Parathyroid adenoma (tissue), 2 donors: ENCODE data around the gene MTUS2.

ENCODE experiments used
- H2AFZ ChIP-seq: fragments of 300-600 bp; sonication (generic); one replicate; pipeline ENCODE4 v1.7.0; 2017; ENCODE audit warnings: antibody characterized with exemption, mild to moderate bottlenecking
- H3K27ac ChIP-seq: fragments of 300-600 bp; sonication (generic); one replicate; pipeline ENCODE4 v1.7.0; 2017
- H3K27me3 ChIP-seq: fragments of 300-600 bp; sonication (generic); one replicate; pipeline ENCODE4 v1.7.0; 2017; ENCODE audit warnings: low read length; ENCODE audit not compliant: control insufficient read depth, insufficient read depth
- H3K36me3 ChIP-seq: fragments of 300-600 bp; sonication (generic); one replicate; pipeline ENCODE4 v1.7.0; 2017; ENCODE audit warnings: low read length; ENCODE audit not compliant: control insufficient read depth, insufficient read depth
- H3K4me1 ChIP-seq: fragments of 300-600 bp; sonication (generic); one replicate; pipeline ENCODE4 v1.7.0; 2017; ENCODE audit warnings: control low read depth
- H3K4me2 ChIP-seq: fragments of 300-600 bp; sonication (generic); one replicate; pipeline ENCODE4 v1.7.0; 2017; ENCODE audit warnings: low read length
- H3K4me3 ChIP-seq: fragments of 300-600 bp; sonication (generic); one replicate; pipeline ENCODE4 v1.7.0; 2017; ENCODE audit warnings: low read depth, low read length
- H3K79me2 ChIP-seq: fragments of 300-600 bp; sonication (generic); one replicate; pipeline ENCODE4 v1.7.0; 2017; ENCODE audit warnings: control low read depth
- H3K9ac ChIP-seq: fragments of 300-600 bp; sonication (generic); one replicate; pipeline ENCODE4 v1.7.0; 2017; ENCODE audit warnings: mild to moderate bottlenecking
- H3K9me3 ChIP-seq: fragments of 300-600 bp; sonication (generic); one replicate; pipeline ENCODE4 v1.7.0; 2017; ENCODE audit warnings: low read length; ENCODE audit not compliant: control insufficient read depth
- TF ChIP-seq, protein P1 (sequence below): fragments of 300-600 bp; sonication (generic); IDR thresholded peaks from one replicate; pipeline ENCODE4 v1.7.0; 2017; ENCODE audit warnings: antibody characterized with exemption, mild to moderate bottlenecking
- donor health status: primary hyperparathyroidism.

Gene MTUS2

GRCh38 chr13:29115842-29116241, 295.7 kb downstream of the MTUS2 start:
- no peaks in the 10 kb centered on the region for H3K9me3 ChIP-seq
- H3K4me1 ChIP-seq: no peaks in the 10 kb centered on the region
- TF ChIP-seq, protein P1, sequence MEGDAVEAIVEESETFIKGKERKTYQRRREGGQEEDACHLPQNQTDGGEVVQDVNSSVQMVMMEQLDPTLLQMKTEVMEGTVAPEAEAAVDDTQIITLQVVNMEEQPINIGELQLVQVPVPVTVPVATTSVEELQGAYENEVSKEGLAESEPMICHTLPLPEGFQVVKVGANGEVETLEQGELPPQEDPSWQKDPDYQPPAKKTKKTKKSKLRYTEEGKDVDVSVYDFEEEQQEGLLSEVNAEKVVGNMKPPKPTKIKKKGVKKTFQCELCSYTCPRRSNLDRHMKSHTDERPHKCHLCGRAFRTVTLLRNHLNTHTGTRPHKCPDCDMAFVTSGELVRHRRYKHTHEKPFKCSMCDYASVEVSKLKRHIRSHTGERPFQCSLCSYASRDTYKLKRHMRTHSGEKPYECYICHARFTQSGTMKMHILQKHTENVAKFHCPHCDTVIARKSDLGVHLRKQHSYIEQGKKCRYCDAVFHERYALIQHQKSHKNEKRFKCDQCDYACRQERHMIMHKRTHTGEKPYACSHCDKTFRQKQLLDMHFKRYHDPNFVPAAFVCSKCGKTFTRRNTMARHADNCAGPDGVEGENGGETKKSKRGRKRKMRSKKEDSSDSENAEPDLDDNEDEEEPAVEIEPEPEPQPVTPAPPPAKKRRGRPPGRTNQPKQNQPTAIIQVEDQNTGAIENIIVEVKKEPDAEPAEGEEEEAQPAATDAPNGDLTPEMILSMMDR: no peak
- no peak overlapping the region for H3K27ac ChIP-seq
- H2AFZ ChIP-seq: no peak overlapping the region
- H3K4me3 ChIP-seq: no peak overlapping the region
- no peaks in the 10 kb centered on the region for H3K79me2 ChIP-seq
- no peaks in the 10 kb centered on the region for H3K27me3 ChIP-seq
- H3K9ac ChIP-seq: no peak overlapping the region
- no peak overlapping the region for H3K4me2 ChIP-seq
- H3K36me3 ChIP-seq: no peaks in the 10 kb centered on the region

GRCh38 chr13:29117663-29118062, 297.5 kb downstream of the MTUS2 start:
- no peak overlapping the region for H3K4me2 ChIP-seq
- no peaks in the 10 kb centered on the region for H3K36me3 ChIP-seq
- TF ChIP-seq, protein P1: no peak
- H3K4me3 ChIP-seq: no peak overlapping the region
- no peak overlapping the region for H3K9ac ChIP-seq
- H3K27ac ChIP-seq: no peak overlapping the region
- no peaks in the 10 kb centered on the region for H3K79me2 ChIP-seq
- no peaks in the 10 kb centered on the region for H3K4me1 ChIP-seq
- H3K27me3 ChIP-seq: no peaks in the 10 kb centered on the region
- H3K9me3 ChIP-seq: no peaks in the 10 kb centered on the region
- no peak overlapping the region for H2AFZ ChIP-seq

- no peaks in the 10 kb centered on the region for H3K79me2 ChIP-seq
- H3K27ac ChIP-seq: no peak overlapping the region
- H3K4me2 ChIP-seq: no peak overlapping the region
- H3K9ac ChIP-seq: no peak overlapping the region
- no peaks in the 10 kb centered on the region for H3K4me1 ChIP-seq
- no peaks in the 10 kb centered on the region for H3K36me3 ChIP-seq
- no peak overlapping the region for H2AFZ ChIP-seq
- no peaks in the 10 kb centered on the region for H3K9me3 ChIP-seq
- H3K27me3 ChIP-seq: no peaks in the 10 kb centered on the region
- TF ChIP-seq, protein P1: no peak
- no peak overlapping the region for H3K4me3 ChIP-seq
These were observed 298.3 kb downstream of the MTUS2 start for GRCh38 chr13:29118471-29118870.

GRCh38 chr13:29125191-29125933, 305.2 kb downstream of the MTUS2 start:
- H3K79me2 ChIP-seq: no peaks in the 10 kb centered on the region
- no peaks in the 10 kb centered on the region for H3K4me1 ChIP-seq
- H3K36me3 ChIP-seq: no peaks in the 10 kb centered on the region
- H3K4me3 ChIP-seq: no peak overlapping the region
- no peak overlapping the region for H3K9ac ChIP-seq
- no peak overlapping the region for H3K4me2 ChIP-seq
- H3K9me3 ChIP-seq: no peaks in the 10 kb centered on the region
- no peak overlapping the region for H3K27ac ChIP-seq
- TF ChIP-seq, protein P1: no peak
- no peak overlapping the region for H2AFZ ChIP-seq
- H3K27me3 ChIP-seq: no peaks in the 10 kb centered on the region

DNA sequence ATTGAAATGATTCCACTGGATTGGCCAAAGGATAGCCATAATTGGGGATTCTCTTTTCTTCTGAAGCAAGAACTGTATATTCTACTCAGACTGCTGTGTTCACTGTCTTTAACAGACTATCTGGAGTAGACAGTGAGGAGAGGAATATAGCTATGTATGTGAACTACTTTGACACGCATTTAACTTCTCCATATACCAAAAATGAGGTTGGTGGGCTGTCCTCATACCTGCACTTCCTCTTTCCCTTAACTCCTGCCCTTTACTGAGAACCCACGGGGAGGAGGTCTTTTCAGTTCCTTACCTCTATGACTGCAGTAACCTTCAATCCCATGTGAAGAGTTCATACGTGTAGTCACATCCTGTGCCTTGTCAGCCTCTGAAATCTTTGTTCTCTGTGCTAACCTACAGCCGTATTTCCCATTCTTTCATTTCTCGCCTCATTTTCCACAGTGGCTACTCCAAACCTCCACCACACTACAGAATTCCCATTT, 305.8 kb downstream of the MTUS2 start:
- Histone ChIP-seq H3K27ac (no peak overlapping the region), H3K4me1 (no peaks in the 10 kb centered on the region), H3K9ac (no peak overlapping the region), H3K4me3 (no peak overlapping the region), H3K9me3 (no peaks in the 10 kb centered on the region), H3K36me3 (no peaks in the 10 kb centered on the region), H3K79me2 (no peaks in the 10 kb centered on the region), H2AFZ (no peak overlapping the region), H3K27me3 (no peaks in the 10 kb centered on the region), H3K4me2 (no peak overlapping the region)
- TF ChIP-seq, protein P1: no peak
